Heart left ventricle (tissue), 16 donors: ENCODE measurements around the gene SLC4A4. TPM values are rescaled to one million over a fixed set of nuclear protein-coding genes. Genes with fewer than 3 reads are reported as not detected.
A peak's percentile ranks its signal among the peaks of the same experiment; 100 is the strongest.

Source experiments
- ATAC-seq, 4 donors: fragments of 200-7000 bp; cut with Tn5 transposase; one replicate each; pipeline ENCODE4 v1.9.1; 2020 to 2022; ENCODE audit warnings: moderate library complexity in 4 of 4, mild to moderate bottlenecking in 3 of 4, moderate number of reproducible peaks in 1 of 4
- DNase-seq, 5 donors: peaks; one replicate each; pipeline ENCODE4 v3.0.0-alpha.2; 2020
- H3K27ac ChIP-seq, 12 donors: fragments of 200-600 bp; sonication (generic) in 4 of 12; one replicate each; pipeline versions ENCODE4 v1.5.0 to v1.8.0; 2016 to 2022; ENCODE audit warnings: mild to moderate bottlenecking in 2 of 12
- H3K27me3 ChIP-seq, 9 donors: fragments of 200-600 bp; sonication (generic) in 2 of 9; one replicate each; pipeline versions ENCODE4 v1.5.1 to v1.8.0; 2016 to 2022; ENCODE audit warnings: mild to moderate bottlenecking in 3 of 9
- H3K36me3 ChIP-seq, 9 donors: fragments of 200-600 bp; sonication (generic) in 2 of 9; one replicate each; pipeline versions ENCODE4 v1.5.0 to v1.8.0; 2018 to 2022; ENCODE audit warnings: mild to moderate bottlenecking in 2 of 9
- H3K4me1 ChIP-seq, 12 donors: fragments of 200-600 bp; sonication (generic) in 4 of 12; one replicate each; pipeline versions ENCODE4 v1.5.0 to v1.8.0; 2016 to 2022; ENCODE audit warnings: mild to moderate bottlenecking in 3 of 12
- H3K4me3 ChIP-seq, 12 donors: fragments of 200-600 bp; sonication (generic) in 4 of 12; one replicate each; pipeline versions ENCODE4 v1.5.0 to v1.8.0; 2017 to 2022; ENCODE audit warnings: mild to moderate bottlenecking in 9 of 12, moderate library complexity in 4 of 12
- H3K9me3 ChIP-seq, 12 donors: fragments of 200-600 bp; sonication (generic) in 4 of 12; one replicate each; pipeline versions ENCODE4 v1.5.0 to v1.8.0; 2016 to 2022; ENCODE audit warnings: mild to moderate bottlenecking in 1 of 12
- CTCF ChIP-seq, 12 donors: fragments of 200-600 bp; sonication (generic) in 4 of 12; IDR thresholded peaks; one replicate each; pipeline versions ENCODE4 v1.5.0 to v1.8.0; 2018 to 2022; ENCODE audit warnings: antibody characterized with exemption in 12 of 12, mild to moderate bottlenecking in 5 of 12
- POLR2A ChIP-seq, 2 donors: fragments of 450-650 bp; IDR thresholded peaks; one replicate each; pipeline ENCODE4 v1.6.1; 2017; ENCODE audit warnings: antibody characterized with exemption in 2 of 2, mild to moderate bottlenecking in 2 of 2, moderate library complexity in 2 of 2
- WGBS, 4 donors: extraction: QIAGEN DNeasy Blood & Tissue Kit in 2 of 4; methylation state at CpG; one replicate each; pipeline versions ENCODE4 v1.1.5 to v1.1.7; 2013 to 2018; 5-methylcytosine and 5-hydroxymethylcytosine counted together
- intact Hi-C, 10 donors: fragments of 100-400 bp; cut with DNase I; formaldehyde crosslinking; loops; one replicate each; pipeline versions ENCODE4 v1.11.1 to v1.14.2; 2022
- polyA plus RNA-seq, 2 donors: library from polyadenylated mRNA; stranded (reverse); fragments of 200-250 nt; gene quantifications; one replicate each; pipeline ENCODE4 v1.2.3, GENCODE V29; 2013
- total RNA-seq, 9 donors: library from RNA; depleted of rRNA in 2 of 9; stranded (reverse); fragments of >200 nt in 2 of 9; fragmentation: NEBNext Ultra II Directional in 3 of 9; extraction: Animal tissue kit (Norgen Biotek cat#: 25700) in 3 of 9; gene quantifications; one replicate each; pipeline versions ENCODE4 v1.1.0 to v1.2.4, GENCODE V29; 2016 to 2023
- donor health status: ischemic (EF 13 %, LVEDD 7.1; RV severe dilation, severe dysfunction).
- donor health status: healthy with polysubstance abuse.
- donor health status: DM: no; HTN: yes; CAD: no.
- donor health status: DM: no; HTN: no; CAD: no.
- donor health status: ischemic (EF 25% LVEDD 6.9; RV normal size, moderate dysfunction).
- donor health status: ischemic (EF 25% LVEDD 5.7; RV mildly dilated, moderate dysfunction).
- donor health status: healthy.
- donor health status: DM: yes; HTN: yes; CAD: no.
- donor health status: ischemic (EF 35%, LVEDD 5.7; RV mildly dilated, moderate dysfunction).
- donor health status: nonischemic (EF 11% LVEDD 7.7; RV severe dilation, severe dysfunction).
- donor health status: DM: yes; HTN: yes; CAD: no.
- donor health status: PGD.
- donor health status: ischemic (EF 29% LVEDD 5.4; RV normal size, mild dysfunction).
- donor health status: nonischemic (EF 23%, LVEDD 6.1; RV moderate dilation, normal function).

Gene SLC4A4
- total and polyA plus RNA-seq, 11 donors: 3.7 to 48.0 (median 17.9) TPM

- Histone ChIP-seq H3K27ac (no peak overlapping the region), H3K9me3 (peaks cover 0 to 4% (median 0%) of the 10 kb centered on the region in 12 donors), H3K36me3 (no peaks in the 10 kb centered on the region), H3K27me3 (no peaks in the 10 kb centered on the region), H3K4me3 (no peak overlapping the region), H3K4me1 (peaks cover 0 to 19% (median under 1%) of the 10 kb centered on the region in 12 donors)
- intact Hi-C loops: no loop called here
- ATAC-seq (no peak), DNase-seq (no peak)
- TF ChIP-seq POLR2A (IDR thresholded peaks at IDR 0.05): no peak
- TF ChIP-seq CTCF (IDR thresholded peaks at IDR 0.05): no peak
Measured at GRCh38 chr4:71429962-71430361, 91.1 kb downstream of the SLC4A4 start.

GRCh38 chr4:71430609-71431008 is 91.8 kb downstream of the SLC4A4 start:
- no peak for DNase-seq
- no peaks in the 10 kb centered on the region for H3K27me3 ChIP-seq
- intact Hi-C loops: no loop called here
- TF ChIP-seq POLR2A (IDR thresholded peaks at IDR 0.05): no peak
- TF ChIP-seq CTCF (IDR thresholded peaks at IDR 0.05): no peak
- 53 to 69% (median 64%) methylated on average over 2 of the region's 2 CpGs for WGBS, 4 donors
- H3K4me3 ChIP-seq: no peak overlapping the region
- H3K9me3 ChIP-seq: peaks cover 0 to 9% (median 0%) of the 10 kb centered on the region in 12 donors
- H3K36me3 ChIP-seq: no peaks in the 10 kb centered on the region
- no peak overlapping the region for H3K27ac ChIP-seq
- peak in 1 of 4 donors; percentile 18 for ATAC-seq
- peaks cover 0 to 19% (median under 1%) of the 10 kb centered on the region in 12 donors for H3K4me1 ChIP-seq

- no peak for ATAC-seq
- no peak for DNase-seq
- Histone ChIP-seq H3K4me1 (peaks cover 0 to 6% (median 0%) of the 10 kb centered on the region in 12 donors), H3K27me3 (no peaks in the 10 kb centered on the region), H3K36me3 (no peaks in the 10 kb centered on the region), H3K9me3 (peaks cover 0 to 7% (median 0%) of the 10 kb centered on the region in 12 donors), H3K4me3 (no peak overlapping the region), H3K27ac (no peak overlapping the region)
- WGBS, 4 donors: 70 to 86% (median 83%) methylated on average over 2 of the region's 2 CpGs
- no peak for TF ChIP-seq POLR2A (IDR thresholded peaks at IDR 0.05)
- TF ChIP-seq CTCF (IDR thresholded peaks at IDR 0.05): no peak
- intact Hi-C loops: no loop called here
Measured at GRCh38 chr4:71440612-71441011, 101.8 kb downstream of the SLC4A4 start.

- Histone ChIP-seq H3K9me3 (no peaks in the 10 kb centered on the region), H3K4me3 (no peak overlapping the region), H3K36me3 (no peaks in the 10 kb centered on the region), H3K4me1 (peaks cover 0 to 13% (median 2%) of the 10 kb centered on the region in 12 donors), H3K27me3 (no peaks in the 10 kb centered on the region), H3K27ac (no peak overlapping the region)
- DNase-seq (no peak), ATAC-seq (no peak)
- TF ChIP-seq POLR2A (IDR thresholded peaks at IDR 0.05) (no peak), CTCF (IDR thresholded peaks at IDR 0.05) (no peak)
- WGBS, 4 donors: 55 to 63% (median 58%) methylated on average over 5 of the region's 5 CpGs
- intact Hi-C loops: no loop called here
Measured at GRCh38 chr4:71441186-71442169, 102.7 kb downstream of the SLC4A4 start.
